HTERT RPE-1 (cell line): ENCODE results near the gene TRPT1.

Source experiments
- in situ Hi-C: fragments of 300-500 bp; cut with MboI; formaldehyde crosslinking; loops from 4 replicates; pipeline ENCODE4 v1.14.3; 2020; ENCODE audit warnings: low sequenced_read_pairs

Gene TRPT1, protein sequence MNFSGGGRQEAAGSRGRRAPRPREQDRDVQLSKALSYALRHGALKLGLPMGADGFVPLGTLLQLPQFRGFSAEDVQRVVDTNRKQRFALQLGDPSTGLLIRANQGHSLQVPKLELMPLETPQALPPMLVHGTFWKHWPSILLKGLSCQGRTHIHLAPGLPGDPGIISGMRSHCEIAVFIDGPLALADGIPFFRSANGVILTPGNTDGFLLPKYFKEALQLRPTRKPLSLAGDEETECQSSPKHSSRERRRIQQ

DNA sequence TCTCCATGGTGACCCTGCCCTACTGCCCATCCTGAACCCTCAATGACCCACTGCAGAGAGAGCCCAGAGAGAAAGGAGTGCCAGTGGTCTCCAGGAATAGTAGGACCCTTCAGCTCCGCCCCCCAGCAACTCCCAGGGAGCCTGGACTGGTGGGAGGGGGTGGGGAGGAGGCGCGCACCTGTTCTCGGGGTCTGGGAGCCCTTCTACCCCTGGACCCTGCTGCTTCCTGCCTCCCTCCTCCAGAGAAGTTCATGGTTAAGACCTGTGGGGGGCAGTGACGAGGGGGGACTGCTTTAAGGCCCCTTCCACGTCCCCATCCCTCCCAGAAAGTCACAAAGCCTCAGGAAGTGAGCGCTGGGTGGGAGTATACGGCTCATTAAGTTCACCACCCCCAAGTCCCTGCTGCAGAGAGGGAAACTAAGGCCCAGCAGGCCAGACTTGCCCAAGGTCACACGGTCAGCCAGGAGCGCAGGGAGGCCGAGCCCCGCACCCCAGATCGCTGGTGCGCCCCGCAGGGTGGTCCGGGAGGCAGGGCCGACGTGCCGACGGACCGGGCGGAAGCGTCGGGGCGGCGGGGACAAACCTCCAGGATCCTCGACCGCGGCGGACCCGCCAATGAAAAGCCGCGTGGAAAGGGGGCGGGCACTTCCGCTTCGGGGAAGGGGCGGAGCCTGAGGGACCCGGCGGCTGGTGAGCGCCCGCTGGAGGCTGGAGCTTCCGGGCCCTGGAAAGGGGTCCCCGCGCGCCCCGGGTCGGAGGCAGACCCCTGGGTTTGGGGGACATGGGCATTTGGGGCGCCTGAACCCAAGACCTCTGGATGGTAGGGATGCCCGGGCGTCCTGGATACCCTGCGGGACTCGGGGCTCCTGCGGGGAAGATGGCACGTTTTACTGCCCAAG lies at the start of gene TRPT1, which contains the start of gene NUDT22:
TRPT1 (minus strand) TSS at position 579 of the 899 bp plus-strand sequence; CDS start at position 253, 326 bp downstream.
NUDT22 (plus strand) TSS at position 667 of the 899 bp plus-strand sequence. CDS start 379 bp downstream, outside the sequence.
- in situ Hi-C loops, result no loop called here

DNA sequence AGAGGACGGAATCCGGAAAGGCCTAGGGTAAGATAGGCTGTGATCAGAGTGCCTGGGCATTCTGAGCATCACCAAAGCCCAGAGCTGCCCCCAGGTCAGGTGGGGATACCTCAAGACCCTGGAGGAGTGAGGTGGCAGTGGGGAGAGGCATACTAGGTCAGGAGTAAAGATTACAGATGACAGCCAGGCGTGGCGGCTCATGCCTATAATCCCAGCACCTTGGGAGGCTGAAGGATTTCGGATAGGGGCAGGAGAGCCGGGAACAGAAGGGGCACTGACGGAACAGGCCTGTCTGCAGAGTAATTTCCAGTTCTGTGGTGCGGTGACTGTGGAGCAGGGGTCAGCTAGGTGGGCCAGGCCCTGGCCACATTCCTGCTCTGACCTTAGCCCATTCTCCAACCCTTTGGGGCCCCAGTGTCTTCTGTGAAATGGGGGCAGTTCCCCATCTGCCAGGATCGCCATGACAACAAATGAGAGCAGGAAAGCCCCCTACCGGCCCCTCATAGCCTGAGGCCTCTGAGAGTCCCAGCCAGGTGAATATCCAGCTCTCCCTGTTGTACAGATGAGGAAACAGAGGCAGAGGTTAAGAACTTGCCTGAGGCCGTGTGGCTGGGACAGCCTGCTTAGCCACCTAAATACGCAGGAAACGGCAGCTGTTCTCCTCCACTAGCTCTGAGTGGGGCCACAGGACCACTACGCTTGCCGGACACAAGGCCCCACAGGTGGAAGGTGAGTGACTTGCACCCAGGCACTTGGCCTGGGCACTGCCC lies 49.2 kb upstream of the TRPT1 start:
- in situ Hi-C loops, result no loop called here

DNA sequence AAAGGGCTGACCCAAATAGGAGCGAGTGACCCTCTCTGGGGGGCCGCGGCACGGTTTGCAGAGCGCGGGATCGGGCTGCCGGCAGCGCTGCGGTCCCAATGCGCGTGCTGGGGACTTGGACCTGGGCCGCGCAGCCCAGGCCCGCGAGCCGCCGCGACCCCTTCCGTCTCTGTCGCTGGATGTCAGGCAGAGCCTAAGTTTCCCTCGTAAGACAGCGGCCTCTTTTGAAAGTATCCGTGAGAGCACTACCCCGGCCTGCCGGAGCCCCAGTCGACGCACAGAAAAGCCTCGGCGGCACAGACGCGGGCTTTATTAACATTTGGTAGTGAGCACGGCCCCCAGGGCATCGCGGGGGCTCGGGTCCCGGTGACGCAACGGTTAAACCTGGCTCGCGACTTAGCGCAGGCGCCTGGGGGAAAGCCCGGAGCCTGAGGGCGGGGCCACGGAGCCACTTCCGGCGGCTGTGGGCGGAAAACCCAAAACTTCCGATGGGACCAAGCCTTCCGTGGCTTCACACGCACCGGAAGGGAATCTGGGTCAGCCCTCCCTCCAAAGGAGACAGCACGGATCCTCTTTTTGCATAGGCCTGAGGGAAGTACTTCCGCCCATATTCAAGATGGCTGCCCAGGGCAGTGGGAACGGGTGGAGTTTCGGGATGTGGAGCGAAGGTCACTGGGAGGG lies 43.7 kb upstream of the TRPT1 start:
- in situ Hi-C loops, result no loop called here

DNA sequence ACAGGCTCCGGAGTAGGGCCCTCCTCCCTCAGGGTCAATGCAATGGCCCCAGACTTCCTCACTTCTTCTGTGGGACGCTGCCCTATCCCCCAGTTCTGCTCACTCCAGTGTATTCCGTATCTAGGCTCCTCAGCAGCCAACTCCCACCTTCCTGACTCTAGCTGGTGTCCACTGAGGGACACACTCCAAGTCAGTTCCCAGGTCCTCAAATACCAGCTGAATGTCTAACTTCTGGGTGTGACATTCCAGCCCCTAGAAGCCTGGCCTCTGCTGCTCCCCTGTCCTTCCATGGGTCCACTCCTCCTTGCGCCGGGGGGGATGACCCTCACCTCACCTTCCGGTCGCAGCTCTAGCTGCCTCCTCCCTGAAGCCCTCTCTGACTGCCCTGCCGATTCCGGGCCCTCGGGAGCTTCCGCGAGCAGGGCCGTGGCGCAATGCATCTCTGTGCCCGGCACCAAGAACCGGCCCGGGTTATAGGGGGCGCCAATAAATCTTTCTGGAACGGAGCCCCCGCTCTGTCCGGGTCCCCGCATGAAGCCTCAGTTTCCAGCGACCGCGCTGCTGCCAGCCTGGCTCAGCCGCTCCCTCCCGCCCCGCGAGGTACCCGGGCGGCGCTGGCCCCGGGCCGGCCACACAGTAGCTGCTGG lies 43.0 kb upstream of the TRPT1 start:
- in situ Hi-C loops, result no loop called here

DNA sequence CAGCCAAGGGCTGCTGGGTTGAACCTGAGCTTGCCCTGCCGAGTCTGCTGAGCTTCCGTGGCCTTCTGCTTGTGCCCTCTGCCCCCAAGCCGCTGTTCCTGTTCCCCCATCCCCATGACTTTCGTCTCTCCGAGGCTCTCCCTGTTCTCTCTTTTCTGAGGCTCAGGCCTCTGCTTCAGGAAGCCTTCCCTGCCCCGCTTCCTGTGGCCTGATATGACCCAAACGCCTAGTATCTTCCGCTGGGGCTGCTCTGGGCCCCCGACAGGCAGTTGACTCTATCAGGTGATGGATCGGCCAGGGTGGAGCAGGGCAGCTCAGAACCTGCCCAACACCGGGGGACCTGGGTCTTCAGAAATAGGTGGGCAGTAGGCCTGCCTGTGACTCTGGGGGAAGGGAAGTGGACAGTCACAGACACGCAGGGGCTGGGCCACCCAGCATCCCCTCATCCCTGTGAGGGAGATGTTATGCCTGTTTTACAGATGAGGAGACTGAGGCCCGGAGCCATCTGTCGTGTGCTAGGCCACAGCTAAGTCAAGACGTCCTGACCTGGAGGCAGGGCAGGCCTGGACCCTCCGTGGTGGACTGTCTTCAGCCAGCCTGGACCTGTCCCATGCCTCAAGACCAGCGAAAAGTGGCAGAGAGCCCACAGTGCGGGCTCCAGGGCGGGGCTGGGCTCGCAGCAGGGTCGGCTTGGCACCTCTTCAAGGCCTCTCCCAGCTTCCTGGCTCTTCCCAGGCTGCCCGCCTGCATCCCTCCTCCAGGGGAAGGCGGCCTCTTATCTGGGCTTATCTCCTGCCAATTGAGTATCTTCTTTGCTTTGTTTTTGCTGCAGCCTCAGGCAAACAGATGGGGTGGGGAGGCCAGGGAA lies 42.3 kb upstream of the TRPT1 start:
- in situ Hi-C loops, result no loop called here

DNA sequence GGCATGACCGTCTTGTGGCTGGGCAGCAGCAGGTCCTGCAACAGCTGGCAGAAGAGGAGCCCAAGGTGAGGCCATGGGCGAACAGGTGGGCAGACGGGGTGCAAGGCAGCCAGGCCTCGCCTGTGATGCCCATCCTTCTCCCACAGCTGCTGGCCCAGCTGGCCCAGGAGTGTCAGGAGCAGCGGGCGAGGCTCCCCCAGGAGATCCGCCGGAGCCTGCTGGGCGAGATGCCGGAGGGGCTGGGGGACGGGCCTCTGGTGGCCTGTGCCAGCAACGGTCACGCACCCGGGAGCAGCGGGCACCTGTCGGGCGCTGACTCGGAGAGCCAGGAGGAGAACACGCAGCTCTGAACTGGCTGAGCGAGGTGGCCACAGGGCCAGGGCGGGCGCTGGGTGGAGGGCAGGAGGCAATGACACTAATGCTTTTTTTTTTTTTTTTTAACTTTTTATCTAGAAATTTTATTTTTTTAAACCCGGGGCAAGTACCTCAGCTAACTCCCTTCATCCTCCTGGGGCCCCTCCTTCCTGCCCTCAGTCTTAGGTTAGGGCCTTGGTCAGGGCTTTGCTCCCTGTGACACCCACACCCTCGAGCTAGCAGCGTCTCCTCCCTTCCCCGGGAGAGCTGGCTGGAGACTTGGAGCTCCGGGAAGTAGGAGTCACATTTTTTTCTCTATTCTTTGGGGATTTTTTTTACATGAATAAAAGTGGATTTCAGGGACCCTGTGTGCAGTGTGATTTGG lies 41.4 kb upstream of the TRPT1 start:
- in situ Hi-C loops, result no loop called here

DNA sequence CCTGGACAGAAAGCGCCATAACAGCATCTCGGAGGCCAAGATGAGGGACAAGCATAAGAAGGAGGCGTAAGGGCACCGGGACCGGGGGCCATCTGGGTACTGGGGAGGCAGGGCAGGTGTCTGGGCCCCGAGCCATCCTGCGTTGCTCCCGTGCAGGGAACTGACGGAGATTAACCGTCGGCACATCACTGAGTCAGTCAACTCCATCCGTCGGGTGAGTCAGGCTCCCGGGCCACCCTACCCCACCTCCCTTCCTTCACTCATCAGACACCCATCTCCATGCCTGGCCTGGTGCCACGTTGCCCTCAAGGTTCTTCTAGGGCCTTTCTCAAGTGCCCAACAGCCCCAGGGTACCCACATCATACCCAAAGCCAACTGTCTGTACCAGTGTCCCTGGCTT lies 40.4 kb upstream of the TRPT1 start:
- in situ Hi-C loops, result no loop called here

DNA sequence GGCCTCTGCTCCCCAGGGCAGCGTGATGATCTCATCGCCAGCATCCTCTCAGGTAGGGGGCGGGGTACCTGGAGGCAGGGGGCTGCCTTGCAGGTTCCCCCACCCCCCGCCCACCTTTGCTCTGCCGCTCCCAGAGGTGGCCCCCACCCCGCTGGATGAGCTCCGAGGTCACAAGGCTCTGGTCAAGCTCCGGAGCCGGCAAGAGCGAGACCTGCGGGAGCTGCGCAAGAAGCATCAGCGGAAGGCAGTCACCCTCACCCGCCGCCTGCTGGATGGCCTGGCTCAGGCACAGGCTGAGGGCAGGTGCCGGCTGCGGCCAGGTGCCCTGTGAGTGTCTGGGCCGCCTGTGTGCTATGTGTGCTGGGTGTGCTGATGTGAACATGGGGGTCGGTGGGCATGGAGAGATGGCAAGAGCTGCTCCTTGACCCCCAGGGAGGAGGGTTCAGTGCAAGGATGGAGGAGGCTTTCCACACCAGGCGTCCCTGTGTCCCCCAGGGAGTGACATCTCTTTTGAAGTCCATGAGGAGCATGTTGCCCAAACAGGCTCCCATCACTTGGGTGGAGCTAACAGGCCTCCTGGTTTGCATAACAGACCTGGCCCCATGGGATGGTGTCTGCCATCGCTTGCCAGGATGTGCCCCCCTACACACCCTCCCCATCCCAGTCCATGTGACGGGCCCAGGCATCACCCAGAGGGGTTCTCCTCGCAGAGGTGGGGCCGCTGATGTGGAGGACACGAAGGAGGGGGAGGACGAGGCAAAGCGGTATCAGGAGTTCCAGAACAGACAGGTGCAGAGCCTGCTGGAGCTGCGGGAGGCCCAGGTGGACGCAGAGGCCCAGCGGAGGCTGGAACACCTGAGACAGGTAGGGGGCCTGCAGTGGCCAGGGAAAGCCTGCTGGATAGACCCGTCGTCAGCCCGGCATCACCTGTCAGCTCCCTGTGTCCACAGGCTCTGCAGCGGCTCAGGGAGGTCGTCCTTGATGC lies 39.5 kb upstream of the TRPT1 start:
- in situ Hi-C loops, result no loop called here

DNA sequence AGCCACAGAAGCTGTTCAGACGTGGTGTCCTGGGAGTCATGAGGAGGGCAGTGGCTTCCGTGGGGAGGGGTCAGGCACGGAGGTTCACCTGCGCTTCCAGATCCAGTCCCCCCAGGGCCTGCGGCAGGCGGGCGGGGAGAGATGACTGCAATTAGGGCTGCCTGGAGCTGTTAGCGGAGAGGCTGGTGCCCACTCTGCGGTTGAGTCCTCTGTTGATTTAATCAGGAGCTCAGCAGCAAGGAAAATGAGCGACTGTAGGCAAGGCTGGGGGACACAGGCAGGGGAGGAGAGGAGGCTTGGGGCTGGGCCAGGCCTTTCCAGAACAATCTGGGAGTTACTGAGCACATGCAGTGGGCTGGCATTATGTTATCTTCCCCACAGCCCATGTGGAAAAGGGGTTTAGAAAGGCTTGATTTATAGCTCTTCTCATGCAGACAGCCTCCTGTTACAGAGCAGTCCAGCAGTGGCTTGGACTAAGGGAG lies 38.4 kb upstream of the TRPT1 start:
- in situ Hi-C loops, result no loop called here

DNA sequence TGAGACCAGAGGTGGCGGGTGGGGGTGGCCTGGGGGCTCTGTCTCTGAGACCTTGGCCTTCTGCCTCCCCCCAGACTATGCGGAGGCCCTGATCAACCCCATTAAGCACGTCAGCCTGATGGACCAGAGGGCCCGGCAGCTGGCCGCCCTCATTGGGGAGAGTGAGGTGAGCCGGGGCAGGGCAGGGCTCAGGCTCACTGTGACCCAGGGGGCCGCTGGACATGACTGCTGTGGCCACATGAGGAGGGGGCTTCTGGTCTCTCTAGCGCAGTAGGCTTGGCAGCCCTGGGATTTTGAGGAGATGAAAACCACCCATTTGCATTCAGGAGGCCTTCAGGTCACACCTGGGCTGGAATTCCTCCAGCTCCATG lies 37.9 kb upstream of the TRPT1 start:
- in situ Hi-C loops, result no loop called here

DNA sequence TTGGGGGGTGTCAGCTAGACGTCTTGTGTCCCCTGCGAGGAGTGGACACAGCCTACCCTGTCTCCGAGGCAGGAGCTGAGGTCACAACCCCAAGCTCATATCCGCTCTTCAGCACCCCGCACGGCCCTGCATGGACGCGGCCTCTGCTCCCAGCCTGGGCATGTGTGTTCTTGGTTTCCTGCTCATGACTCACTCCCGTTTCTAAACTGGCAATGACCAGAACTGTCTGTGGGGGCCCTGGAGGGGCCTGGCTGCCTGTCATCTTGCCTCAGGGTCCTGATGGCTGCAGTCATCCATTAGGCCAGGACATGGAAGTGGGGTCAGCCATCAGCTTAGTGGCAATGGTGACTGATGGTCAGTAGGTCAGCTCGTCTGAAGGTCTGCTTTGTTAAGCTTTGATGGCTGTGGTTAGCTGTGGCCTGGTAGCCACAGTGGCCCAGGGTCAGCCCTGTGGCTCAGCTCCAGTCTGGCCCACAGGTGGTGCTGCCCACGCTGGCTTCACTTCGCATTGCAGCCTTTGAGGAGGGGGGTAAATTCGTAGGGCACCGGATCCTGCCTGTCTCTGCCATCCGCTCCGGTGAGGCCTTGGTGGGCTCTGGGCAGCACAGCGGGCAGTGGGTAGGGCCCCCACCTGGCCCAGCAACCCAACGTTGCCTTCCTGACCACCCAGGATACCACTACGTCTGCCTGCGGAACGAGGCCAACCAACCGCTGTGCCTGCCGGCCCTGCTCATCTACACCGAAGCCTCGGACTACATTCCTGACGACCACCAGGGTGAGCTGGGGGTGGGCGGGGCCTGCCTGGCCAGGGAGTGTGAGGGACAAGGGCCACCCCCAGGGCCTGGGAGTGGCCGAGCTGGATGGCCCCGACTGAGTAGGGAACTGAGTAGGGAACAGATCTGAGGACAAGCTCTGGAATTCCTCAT lies 37.3 kb upstream of the TRPT1 start:
- in situ Hi-C loops, result no loop called here

DNA sequence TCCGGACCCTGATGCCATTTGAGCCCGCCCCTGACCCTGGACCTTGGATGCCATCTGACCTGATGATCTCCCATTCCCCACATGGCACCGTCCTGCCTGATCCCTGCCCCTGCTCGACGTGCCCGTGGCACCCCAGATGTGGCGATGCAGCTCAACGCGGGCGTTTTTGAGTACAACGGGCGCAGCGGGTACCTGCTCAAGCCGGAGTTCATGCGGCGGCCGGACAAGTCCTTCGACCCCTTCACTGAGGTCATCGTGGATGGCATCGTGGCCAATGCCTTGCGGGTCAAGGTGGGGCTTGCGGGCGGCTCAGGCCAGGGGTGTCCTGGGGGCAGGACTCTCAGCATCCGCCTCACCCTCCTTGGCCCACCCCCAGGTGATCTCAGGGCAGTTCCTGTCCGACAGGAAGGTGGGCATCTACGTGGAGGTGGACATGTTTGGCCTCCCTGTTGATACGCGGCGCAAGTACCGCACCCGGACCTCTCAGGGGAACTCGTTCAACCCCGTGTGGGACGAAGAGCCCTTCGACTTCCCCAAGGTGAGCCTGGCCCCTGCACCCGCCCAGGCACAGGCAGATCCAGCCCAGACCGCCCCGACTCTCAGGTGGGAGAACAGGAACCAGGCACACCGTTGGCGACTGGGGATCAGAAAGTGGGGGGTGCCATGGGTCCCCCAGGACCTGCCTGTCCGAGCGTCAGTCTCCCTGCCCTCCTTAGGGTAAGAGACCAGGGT lies 36.5 kb upstream of the TRPT1 start:
- in situ Hi-C loops, result no loop called here

DNA sequence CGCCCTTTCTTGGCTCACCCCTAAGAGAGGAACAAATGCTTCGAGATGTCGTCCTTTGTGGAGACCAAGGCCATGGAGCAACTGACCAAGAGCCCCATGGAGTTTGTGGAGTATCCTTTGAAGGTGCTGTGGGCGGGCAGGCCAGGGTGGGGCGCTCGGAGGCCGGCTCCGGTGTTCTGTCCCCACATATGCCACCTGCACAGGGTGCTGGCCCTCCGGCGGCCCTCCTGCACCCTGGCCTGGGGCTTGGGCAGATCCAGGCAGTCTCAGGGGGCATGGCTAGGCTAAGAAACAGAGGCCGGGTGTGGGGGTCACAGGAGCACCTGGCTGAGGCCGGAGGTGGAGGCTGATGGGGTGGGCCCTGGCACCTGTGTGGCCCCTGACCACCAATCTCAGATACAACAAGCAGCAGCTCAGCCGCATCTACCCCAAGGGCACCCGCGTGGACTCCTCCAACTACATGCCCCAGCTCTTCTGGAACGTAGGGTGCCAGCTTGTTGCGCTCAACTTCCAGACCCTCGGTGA lies 35.6 kb upstream of the TRPT1 start:
- in situ Hi-C loops, result no loop called here

DNA sequence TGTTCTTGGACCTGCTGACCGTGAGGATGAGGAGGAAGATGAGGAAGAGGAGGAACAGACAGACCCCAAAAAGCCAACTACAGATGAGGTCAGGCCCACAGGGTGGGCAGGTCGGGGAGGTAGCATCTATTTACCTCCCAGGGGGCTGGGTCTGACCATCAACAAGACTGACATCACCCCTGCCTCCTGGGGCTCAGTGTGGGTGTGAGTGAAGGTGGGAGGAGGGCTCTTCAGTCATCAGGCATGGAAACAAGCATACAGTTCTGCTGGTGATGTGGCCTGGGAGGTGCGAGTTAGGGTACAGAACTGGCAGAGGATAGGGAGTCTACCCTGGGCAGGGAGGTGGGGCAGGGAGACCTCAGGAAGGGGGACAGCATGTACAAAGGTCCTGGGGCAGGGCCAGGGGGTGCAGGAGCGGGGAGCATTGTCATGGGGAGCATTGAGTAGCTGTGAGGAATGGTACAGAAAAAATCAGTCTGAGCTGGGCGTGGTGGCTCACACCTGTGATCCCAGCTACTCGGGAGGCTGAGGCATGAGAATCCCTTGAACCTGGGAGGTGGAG lies 34.2 kb upstream of the TRPT1 start:
- in situ Hi-C loops, result no loop called here

DNA sequence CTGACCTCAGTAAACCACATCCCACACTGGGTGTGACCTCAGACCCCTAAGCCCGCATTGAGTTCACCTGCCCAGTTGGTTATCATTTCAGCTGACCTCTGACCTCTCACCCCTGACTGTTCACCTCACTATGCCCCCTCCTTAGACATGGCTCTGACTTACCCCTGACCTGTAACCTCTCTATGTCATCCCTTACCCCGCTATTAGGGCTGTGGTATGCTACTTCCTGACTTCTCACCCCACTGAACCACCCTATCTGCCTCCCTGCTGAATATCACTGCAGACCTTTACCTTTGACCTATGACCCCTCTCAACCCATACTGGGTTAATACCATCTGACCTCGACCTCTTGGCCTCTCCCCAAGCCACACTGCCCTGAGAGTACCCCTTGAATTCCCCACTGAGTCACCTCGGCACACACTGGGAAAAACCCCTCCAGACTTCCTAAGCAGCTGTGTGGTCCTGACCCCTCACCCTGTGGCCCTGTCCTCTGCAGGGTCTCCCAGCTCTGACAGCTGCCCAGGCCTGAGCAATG lies 33.6 kb upstream of the TRPT1 start:
- in situ Hi-C loops, result no loop called here
